Loucy (cell line): ENCODE measurements around the gene RGS6.

Experiments used
- H2AFZ ChIP-seq: fragments of 200-600 bp; sonication (generic); 2 replicates; pipeline ENCODE4 v1.6.0; 2016; ENCODE audit warnings: antibody characterized with exemption, mild to moderate bottlenecking, low read length, moderate library complexity
- H3F3A ChIP-seq: fragments of 200-600 bp; 2 replicates; pipeline ENCODE4 v1.6.0; 2016; ENCODE audit warnings: antibody characterized with exemption, low read depth, mild to moderate bottlenecking
- H3K27me3 ChIP-seq: fragments of 200-600 bp; sonication (generic); 2 replicates; pipeline ENCODE4 v1.6.1; 2014; ENCODE audit warnings: low read length, mild to moderate bottlenecking; ENCODE audit not compliant: insufficient read depth, poor library complexity, severe bottlenecking
- H3K36me3 ChIP-seq: fragments of 200-600 bp; sonication (generic); 2 replicates; pipeline ENCODE4 v1.6.1; 2016; ENCODE audit warnings: low read length; ENCODE audit not compliant: insufficient read depth
- H3K4me1 ChIP-seq: fragments of 200-600 bp; sonication (generic); 2 replicates; pipeline ENCODE4 v1.5.1; 2014; ENCODE audit warnings: low read length, mild to moderate bottlenecking; ENCODE audit not compliant: insufficient read depth, poor library complexity, severe bottlenecking
- H3K4me2 ChIP-seq: fragments of 200-600 bp; sonication (generic); 2 replicates; pipeline ENCODE4 v1.6.0; 2014; ENCODE audit warnings: antibody characterized with exemption, low read length, low read depth, mild to moderate bottlenecking; ENCODE audit not compliant: poor library complexity, severe bottlenecking
- H3K4me3 ChIP-seq: fragments of 200-600 bp; sonication (generic); 2 replicates; pipeline ENCODE4 v1.5.1; 2014; ENCODE audit warnings: low read length, mild to moderate bottlenecking, mixed read lengths; ENCODE audit not compliant: poor library complexity, severe bottlenecking
- H3K79me2 ChIP-seq: fragments of 200-600 bp; sonication (generic); 2 replicates; pipeline ENCODE4 v1.6.1; 2014; ENCODE audit warnings: low read length; ENCODE audit not compliant: insufficient read depth
- H3K9ac ChIP-seq: fragments of 200-600 bp; sonication (generic); 2 replicates; pipeline ENCODE4 v1.6.0; 2014; ENCODE audit warnings: mild to moderate bottlenecking, low read depth, low read length, moderate library complexity; ENCODE audit not compliant: poor library complexity, severe bottlenecking
- H3K9me2 ChIP-seq: fragments of 200-600 bp; sonication (generic); replicated peaks from 2 replicates; pipeline ENCODE4 v1.6.1; 2016; ENCODE audit warnings: low read depth, low read length, mixed read lengths
- H3K9me3 ChIP-seq: fragments of 200-600 bp; sonication (generic); 2 replicates; pipeline ENCODE4 v1.6.1; 2014; ENCODE audit warnings: mild to moderate bottlenecking, antibody characterized with exemption, low read length, low read depth; ENCODE audit not compliant: insufficient read depth
- H4K20me1 ChIP-seq: fragments of 200-600 bp; sonication (generic); 2 replicates; pipeline ENCODE4 v1.6.0; 2014; ENCODE audit warnings: antibody characterized with exemption, low read length, mild to moderate bottlenecking; ENCODE audit not compliant: insufficient read depth, poor library complexity, severe bottlenecking
- EZH2phosphoT487 ChIP-seq: fragments of 200-600 bp; IDR thresholded peaks from 2 replicates; pipeline ENCODE4 v1.6.1; 2018; ENCODE audit warnings: antibody characterized with exemption, mild to moderate bottlenecking, moderate library complexity, borderline replicate concordance
- TF ChIP-seq, protein P1 (sequence below): fragments of 200-600 bp; sonication (generic); conservative IDR thresholded peaks from 2 replicates; pipeline ENCODE4 v1.5.1; 2014; ENCODE audit warnings: mild to moderate bottlenecking, antibody characterized with exemption, low read length

Gene RGS6

DNA sequence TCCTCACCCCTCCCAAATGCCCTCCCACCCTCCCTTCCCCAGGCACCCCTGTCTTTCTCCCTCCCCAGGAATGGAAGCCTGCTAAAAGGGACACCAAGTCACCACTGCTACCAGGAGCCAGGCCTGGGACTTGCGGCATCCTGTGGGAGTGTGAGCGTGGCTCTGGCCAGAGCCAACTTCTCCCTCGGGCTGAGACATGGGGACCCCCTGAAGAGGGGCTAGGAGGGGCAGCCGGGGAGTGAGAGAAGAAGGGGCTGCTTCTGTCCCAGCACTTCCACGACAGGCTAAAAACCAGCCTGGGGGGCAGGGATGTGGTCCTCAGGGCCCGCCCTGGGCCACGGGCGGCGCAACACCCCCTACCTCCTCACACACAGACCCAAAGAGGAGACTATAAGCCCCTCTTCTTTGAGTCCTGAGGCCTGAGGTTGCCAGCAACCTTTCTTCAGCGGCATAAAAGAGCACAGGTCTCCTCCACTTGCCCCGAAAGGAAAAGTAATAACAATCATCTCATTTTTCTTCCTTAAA is 682.7 kb downstream of the RGS6 start:
- Histone ChIP-seq H2AFZ (no peak overlapping the region), H3K9me2 (no peaks in the 10 kb centered on the region), H3K27me3 (no peaks in the 10 kb centered on the region), H3K79me2 (no peaks in the 10 kb centered on the region), H4K20me1 (no peaks in the 10 kb centered on the region), H3K4me1 (peaks cover 53% of the 10 kb centered on the region), H3F3A (no peaks in the 10 kb centered on the region), H3K4me2 (no peak overlapping the region), H3K4me3 (no peak overlapping the region), H3K36me3 (no peaks in the 10 kb centered on the region), H3K9ac (no peak overlapping the region), H3K9me3 (no peaks in the 10 kb centered on the region)
- TF ChIP-seq, protein P1, sequence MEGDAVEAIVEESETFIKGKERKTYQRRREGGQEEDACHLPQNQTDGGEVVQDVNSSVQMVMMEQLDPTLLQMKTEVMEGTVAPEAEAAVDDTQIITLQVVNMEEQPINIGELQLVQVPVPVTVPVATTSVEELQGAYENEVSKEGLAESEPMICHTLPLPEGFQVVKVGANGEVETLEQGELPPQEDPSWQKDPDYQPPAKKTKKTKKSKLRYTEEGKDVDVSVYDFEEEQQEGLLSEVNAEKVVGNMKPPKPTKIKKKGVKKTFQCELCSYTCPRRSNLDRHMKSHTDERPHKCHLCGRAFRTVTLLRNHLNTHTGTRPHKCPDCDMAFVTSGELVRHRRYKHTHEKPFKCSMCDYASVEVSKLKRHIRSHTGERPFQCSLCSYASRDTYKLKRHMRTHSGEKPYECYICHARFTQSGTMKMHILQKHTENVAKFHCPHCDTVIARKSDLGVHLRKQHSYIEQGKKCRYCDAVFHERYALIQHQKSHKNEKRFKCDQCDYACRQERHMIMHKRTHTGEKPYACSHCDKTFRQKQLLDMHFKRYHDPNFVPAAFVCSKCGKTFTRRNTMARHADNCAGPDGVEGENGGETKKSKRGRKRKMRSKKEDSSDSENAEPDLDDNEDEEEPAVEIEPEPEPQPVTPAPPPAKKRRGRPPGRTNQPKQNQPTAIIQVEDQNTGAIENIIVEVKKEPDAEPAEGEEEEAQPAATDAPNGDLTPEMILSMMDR, result no peak
- TF ChIP-seq EZH2phosphoT487, result no peak

DNA sequence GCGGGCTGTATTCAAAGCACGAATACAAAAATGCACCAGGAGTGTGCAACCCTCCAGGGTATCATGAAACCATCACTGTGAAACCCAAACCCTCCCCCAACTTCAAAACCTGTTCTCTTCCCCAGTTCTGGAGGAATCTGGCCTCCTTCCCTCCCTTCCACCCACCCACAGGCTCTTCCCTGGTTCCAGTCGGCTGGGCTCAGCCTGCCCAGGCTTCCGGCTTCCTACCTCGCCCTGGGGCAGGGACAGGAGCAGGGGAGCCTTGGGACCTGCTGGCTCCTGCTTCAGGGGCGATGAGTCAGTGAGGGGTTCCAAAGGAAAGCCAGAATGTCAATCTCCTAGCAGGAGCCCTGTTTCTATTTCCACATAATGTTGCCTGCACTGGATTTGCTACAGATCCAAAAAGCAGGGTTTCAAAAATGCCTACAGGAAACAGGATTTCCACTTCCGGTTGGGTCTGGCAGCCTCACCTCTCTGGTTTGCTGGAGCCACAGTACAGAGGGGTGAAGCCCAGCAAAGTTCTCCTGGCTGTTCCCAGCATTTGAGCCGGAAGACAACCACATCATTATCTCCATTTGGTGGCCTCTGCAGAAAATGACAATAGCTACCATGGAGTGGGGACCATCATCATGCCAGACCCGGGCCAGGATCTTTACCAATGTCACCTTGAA is 683.4 kb downstream of the RGS6 start:
- no peaks in the 10 kb centered on the region for H3K36me3 ChIP-seq
- no peak overlapping the region for H2AFZ ChIP-seq
- no peaks in the 10 kb centered on the region for H3K9me3 ChIP-seq
- no peaks in the 10 kb centered on the region for H3K9me2 ChIP-seq
- TF ChIP-seq, protein P1, result no peak
- H3F3A ChIP-seq, result no peaks in the 10 kb centered on the region
- no peaks in the 10 kb centered on the region for H3K79me2 ChIP-seq
- H3K27me3 ChIP-seq, result no peaks in the 10 kb centered on the region
- no peak overlapping the region for H3K9ac ChIP-seq
- H4K20me1 ChIP-seq, result no peaks in the 10 kb centered on the region
- peaks cover 53% of the 10 kb centered on the region for H3K4me1 ChIP-seq
- no peak overlapping the region for H3K4me2 ChIP-seq
- H3K4me3 ChIP-seq, result no peak overlapping the region
